ENCODE data around the gene CNTN5.
"Not testable (repeated sequence)": the region's sequence is repeated elsewhere in the genome, so short reads cannot be mapped to it uniquely, and the experiment has no call there.

The CNTN5 gene

DNA sequence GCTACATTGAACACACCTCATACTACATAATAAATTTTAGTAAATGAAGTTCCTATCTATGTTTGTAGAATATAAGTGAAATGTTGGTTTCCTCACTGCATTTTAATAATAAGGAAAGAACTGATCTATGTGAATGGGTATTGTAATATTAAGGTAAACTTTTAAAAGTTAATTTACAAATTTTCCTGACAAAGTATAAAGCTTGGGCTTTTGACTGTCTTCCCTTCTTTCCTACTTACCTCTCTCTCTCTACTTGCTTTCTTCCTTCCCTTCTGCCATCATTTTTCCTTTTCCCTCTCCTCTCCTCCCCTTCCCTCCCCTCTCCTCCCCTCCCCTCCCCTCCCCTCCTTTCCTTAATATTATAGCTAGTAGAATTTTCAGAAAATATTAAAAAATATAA lies 798.2 kb downstream of the CNTN5 start:
- DNase-seq (ENCODE audit: extremely low spot score, insufficient read length, low read depth): no peak
- FAIRE-seq: no peak

DNA sequence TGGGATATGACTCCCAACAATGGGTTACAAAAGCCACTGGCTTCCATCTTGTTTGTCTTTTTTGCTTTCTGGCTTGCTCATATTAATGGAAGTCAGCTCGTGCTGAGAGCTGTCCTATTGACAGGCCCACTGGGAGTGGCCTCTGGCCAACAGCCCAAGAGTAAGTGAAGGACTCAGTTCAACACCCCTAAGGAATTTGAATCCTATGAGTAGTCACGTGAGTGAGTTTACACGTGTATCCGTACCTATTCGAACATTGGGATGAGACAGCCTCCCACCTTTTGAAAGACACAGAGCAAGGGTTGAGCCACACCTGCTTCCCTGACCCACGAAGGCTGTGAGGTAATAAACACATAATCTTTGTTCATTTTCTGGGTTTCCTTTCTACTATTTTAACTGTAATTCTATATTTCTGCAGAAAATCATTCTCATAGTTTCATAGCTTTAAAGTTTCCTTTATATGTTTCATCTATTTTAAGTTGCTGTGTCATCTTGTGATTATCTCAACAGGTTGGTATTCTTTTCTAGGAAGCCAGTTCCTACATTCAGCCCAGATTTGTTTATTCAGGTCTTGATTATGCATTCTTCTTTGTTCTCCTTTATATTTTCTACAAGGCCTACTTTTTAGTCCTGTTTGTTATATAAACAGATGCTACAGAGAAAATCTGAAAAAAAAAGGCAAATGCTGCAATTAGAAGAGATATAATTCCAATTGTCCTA lies 802.3 kb downstream of the CNTN5 start:
- DNase-seq (ENCODE audit: extremely low spot score, insufficient read length, low read depth) (no peak), FAIRE-seq (no peak)

DNA sequence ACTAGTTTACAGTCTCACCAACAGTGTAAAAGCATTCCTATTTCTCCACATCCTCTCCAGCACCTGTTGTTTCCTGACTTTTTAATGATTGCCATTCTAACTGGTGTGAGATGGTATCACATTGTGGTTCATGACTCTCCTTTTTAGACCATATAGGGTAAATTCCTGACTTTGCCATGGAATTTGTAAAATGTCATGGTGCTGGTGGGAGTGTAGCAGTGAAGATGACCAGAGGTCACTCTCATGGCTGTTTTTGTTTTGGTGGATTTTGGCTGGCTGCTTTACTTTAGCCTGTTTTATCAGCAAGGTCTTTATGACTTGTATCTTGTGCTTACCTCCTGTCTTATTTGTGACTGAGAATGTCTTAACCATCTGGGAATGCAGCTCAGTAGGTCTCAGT lies 816.0 kb downstream of the CNTN5 start:
- not testable (repeated sequence) for FAIRE-seq; DNase-seq (ENCODE audit: extremely low spot score, insufficient read length, low read depth)

DNA sequence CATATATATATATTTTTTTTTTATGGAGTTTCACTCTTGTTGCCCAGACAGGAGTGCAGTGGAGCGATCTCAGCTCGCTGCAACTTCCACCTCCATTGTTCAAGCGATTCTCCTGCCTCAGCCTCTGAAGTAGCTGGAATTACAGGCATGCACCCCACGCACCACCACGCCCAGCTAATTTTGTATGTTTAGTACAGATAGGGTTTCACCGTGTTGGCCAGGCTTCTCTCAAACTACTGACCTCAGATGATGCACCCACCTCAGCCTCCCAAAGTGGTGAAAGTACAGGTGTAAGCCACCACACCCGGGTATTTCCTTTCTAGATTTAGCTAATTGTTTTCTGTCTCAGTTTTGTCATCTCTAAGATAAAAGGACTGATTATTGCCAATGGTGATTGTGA lies 821.1 kb downstream of the CNTN5 start:
- FAIRE-seq: no peak
- DNase-seq (ENCODE audit: extremely low spot score, insufficient read length, low read depth): no peak

DNA sequence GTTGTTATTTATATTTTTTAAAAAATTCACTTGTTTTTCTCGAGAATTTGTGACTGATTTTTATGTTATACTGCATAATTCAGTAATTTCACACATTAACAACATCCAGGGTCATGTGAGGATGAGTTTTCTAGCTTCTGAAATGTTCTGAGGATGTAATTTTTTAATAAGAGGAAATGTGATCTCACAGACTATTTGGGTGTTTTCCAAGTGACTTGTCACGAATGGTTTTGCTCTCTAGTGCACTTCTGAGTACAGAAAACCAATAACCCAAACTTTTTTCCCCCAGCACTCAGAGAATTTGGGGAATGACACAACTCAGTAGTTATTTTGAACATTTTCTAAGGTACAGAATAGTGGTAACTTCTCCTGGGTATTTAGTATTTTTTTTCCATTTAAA lies 845.2 kb downstream of the CNTN5 start:
- DNase-seq (ENCODE audit: extremely low spot score, insufficient read length, low read depth): no peak
- FAIRE-seq: no peak

DNA sequence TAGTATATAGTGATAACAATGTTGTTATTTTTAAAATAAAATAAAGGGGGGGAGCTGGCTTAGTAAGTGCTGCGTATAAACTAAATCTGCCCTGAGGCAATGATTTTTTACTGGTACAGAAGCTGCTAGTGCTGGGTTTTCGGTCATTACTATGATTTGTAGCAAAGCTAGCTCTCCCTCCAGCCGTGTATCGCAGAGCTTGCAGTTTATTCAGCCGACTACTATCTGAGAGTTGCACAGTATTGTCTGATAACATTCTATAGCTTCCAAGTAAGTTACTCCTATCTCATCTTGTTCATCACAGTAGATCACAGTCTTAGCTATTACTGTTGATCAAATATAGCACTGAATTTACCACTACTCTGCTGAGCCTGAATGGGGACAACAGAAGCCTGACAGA lies 860.9 kb downstream of the CNTN5 start:
- FAIRE-seq (no peak), DNase-seq (ENCODE audit: extremely low spot score, insufficient read length, low read depth) (no peak)

DNA sequence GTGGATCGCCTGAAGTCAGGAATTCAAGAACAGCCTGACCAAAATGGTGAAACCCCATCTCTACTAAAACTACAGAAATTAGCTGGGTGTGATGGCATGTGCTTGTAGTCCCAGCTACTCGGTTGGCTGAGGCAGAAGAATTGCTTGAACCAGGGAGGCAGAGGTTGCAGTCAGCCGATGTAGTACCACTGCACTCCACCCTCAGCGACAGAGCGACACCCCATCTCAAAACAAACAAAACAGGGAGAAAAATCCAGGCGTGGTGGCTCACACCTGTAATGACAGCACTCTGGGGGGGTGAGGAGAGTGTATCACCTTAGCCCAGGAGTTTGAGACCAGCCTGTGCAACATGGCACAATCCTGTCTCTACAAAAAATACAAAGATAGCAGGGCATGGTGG lies 864.0 kb downstream of the CNTN5 start:
- DNase-seq (ENCODE audit: extremely low spot score, insufficient read length, low read depth) (no peak), FAIRE-seq (no peak)

DNA sequence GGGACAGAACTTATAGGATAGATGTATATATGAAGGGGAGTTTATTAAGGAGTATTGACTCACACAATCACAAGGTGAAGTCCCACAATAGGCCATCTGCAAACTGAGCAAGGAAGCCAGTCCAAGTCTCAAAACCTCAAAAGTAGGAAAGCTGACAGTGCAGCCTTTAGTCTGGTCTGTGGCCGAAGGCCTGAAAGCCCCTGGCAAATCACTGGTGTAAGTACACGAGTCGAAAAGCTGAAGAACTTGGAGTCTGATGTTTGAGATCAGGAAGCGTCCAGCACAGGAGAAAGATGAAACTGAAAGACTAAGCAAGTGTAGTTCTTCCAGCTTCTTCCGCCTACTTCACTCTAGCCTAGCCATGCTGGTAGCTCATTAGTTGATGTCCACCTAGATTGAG lies 866.7 kb downstream of the CNTN5 start:
- FAIRE-seq (no peak), DNase-seq (ENCODE audit: extremely low spot score, insufficient read length, low read depth) (no peak)

DNA sequence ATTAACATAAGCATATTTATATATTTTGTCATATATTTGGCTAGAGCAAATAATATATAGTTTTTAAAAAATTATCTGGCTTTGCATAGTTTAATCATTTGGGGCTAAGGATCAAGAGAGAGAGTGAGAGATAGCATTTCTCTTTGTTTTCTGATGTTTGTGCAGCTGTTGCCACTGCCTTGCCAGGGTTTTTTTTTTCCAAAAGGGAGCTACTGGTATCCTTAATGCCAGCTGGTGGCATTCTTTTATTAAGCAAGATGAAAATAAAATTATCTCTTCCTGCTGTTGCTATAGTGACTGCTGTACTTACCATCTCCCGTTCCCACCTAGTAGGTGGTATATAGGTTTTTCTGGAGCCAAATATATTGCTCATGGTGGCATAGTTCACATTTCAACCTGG lies 873.1 kb downstream of the CNTN5 start:
- FAIRE-seq (no peak), DNase-seq (ENCODE audit: extremely low spot score, insufficient read length, low read depth) (no peak)

DNA sequence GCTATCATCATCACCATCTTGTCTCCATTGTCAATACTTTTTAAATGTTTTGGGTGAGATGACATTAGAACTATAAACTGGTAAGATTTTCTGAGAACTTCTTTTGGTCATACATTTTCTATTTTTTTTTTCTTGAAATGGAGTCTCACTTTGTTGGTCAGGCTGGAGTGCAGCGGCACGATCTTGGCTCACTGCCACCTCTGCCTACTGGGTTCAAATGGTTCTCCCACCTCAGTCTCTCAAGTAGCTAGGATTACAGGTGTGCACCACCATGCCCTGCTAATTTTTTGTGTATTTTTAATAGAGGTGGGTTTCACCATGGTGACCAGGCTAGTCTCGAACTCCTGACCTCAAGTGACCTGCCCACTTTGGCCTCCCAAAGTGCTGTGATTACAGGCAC lies 880.4 kb downstream of the CNTN5 start:
- DNase-seq (ENCODE audit: extremely low spot score, insufficient read length, low read depth) (no peak), FAIRE-seq (no peak)

DNA sequence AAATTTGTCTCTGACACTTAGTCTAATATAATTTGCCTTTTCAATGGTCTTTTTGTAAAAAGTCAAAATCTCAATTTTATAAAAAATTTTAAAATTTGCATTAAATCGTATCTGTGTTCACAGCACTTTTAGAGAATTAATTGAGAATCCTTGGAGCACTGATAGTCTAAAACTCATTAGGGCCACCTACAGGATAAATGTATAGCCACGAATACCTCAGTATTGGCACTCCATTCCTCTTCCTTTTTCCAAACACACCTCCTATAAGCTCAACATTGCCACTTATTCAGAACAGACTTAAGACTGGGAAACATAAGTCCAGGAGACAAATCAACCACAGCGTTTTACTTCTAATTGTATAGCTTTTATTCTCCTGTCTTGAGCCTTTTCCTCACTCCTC lies 890.4 kb downstream of the CNTN5 start:
- FAIRE-seq: no peak
- DNase-seq (ENCODE audit: extremely low spot score, insufficient read length, low read depth): no peak

DNA sequence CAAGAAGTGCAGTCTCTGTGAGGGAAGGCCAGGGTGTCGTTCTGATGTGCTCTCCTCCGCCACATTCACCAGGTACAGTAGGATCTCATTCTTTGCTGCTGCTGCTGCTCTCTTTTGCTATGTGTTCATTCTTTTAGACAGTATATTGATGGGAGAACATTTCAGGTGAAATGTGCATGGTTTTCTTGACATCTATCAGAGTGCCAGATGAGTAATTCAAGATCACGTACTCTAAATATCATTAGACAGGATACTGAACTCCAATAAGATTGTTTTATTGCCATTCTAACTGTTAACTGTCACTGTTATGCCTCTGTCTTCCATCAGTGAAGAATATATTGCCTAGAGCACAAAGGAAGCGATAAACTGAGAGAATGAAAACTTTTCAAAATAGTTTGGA lies 895.3 kb downstream of the CNTN5 start:
- DNase-seq (ENCODE audit: extremely low spot score, insufficient read length, low read depth): no peak
- no peak for FAIRE-seq

DNA sequence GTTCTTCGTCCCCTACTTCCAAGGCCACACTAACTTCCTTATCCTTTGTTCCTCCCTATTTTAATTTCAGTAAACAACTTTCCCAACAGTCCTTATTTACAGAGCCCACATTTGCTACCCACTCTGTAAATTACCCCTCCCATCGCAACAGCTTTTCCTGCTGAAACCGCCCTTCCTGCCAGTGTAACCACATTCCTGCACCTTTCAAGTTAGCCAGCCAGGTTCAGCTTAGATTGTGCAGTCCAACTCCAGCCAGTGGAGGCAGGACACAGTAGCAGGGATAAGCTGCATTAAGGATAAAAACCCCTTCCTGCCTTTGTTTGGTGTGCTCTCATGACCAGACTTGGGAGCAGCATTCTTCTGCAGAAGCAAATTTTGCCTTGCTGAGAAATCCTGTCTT lies 898.0 kb downstream of the CNTN5 start:
- no peak for FAIRE-seq

DNA sequence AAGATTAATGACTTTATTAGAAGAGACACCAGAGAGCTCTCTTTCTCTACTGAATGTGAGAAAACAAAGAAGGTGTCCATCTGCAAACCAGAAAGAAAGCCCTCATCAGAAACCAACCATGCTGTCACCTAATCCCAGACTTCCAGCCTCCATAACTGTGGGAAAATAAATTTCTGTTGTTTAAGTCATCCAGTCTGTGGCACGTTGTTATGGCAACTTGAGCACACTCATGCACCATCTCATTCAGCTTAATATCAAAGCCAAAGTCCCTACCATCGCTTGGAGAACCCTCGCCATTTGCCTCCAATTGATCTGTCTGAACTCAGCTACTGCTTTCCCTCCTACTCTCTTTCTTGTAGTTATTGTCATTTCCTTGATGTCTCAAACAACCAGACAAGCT lies 900.2 kb downstream of the CNTN5 start:
- no peak for FAIRE-seq

More for the DNA sequence above, 898.0 kb downstream of the CNTN5 start:
- DNase-seq (ENCODE audit: extremely low spot score, insufficient read length, low read depth): no peak

DNA sequence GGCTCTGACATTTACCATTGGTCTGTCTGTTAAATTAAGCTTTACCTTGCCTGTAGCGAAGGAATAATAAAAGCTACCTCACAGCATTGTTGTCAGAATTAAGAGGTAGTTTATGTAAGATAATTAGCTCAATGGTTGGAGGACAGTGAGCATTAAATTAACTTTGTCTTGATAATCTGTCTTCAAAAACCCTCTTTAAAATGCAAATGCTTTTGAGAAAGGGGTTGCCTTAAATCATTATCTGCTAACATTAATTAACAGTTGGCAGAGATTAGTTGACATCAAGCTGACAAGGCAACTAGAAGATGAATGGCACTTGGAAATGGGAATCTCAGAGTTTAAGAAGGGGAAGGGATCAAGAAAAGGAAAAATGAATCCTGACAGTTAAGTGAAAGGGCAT lies 905.2 kb downstream of the CNTN5 start:
- DNase-seq (ENCODE audit: extremely low spot score, insufficient read length, low read depth) (no peak), FAIRE-seq (no peak)

More for the DNA sequence above, 900.2 kb downstream of the CNTN5 start:
- no peak for DNase-seq (ENCODE audit: extremely low spot score, insufficient read length, low read depth)

DNA sequence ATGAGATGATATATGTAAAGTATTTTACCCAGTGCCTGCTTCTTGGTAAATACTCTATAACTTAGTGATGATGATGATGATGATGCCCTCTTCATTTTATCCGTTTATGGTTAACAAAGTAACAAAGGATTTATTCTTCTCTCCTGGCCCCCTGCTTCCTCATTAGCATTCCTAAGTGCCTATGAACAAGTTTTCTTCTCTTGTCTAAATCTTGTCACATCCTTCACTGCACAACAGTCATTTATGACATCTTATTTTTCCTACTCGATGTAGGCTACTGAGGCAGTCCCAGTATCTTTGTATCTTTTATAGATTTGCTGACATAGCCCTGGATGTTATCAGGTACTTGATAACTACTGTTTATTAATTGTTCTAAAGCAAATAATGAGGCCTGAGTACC lies 911.9 kb downstream of the CNTN5 start:
- no peak for FAIRE-seq

DNA sequence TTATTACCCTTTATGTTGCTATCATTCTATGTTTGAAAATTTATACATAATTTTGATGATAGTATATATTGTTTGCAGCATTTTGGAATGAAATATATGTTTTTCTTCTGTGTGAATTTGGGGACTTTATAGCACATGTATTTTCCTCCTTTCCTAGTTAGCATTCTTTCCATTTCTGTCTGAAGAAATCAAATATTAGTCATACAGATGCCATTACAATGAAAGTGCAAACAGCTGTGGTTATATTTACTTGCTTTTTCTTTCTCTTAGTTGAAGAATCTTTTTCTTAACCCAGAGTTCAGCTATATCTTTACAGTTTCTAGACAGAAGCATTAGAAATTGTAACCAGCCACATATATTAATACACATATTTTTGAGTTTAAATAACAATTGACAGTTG lies 913.3 kb downstream of the CNTN5 start:
- no peak for FAIRE-seq
- DNase-seq (ENCODE audit: extremely low spot score, insufficient read length, low read depth): no peak

More for the DNA sequence above, 911.9 kb downstream of the CNTN5 start:
- DNase-seq (ENCODE audit: extremely low spot score, insufficient read length, low read depth): no peak

DNA sequence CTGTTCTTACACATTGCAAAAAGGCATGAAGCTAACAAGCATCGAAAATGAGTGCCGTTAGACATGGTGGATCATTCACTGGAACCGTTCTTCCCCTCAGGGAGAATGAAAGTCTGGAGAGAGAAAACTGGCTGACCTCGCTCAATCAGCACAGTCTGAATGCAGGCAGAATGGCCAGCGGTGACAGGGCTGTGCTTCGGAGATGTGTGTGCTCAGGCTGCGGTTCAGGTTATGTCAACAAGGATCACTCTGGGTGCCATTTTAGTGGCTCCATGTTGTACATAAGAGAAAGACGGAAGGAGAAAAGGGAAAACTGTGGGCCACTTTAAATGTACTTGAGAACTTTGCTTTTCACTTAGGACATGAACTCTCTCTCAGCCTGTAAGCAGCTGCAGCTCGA lies 916.6 kb downstream of the CNTN5 start:
- FAIRE-seq (no peak), DNase-seq (ENCODE audit: extremely low spot score, insufficient read length, low read depth) (no peak)

DNA sequence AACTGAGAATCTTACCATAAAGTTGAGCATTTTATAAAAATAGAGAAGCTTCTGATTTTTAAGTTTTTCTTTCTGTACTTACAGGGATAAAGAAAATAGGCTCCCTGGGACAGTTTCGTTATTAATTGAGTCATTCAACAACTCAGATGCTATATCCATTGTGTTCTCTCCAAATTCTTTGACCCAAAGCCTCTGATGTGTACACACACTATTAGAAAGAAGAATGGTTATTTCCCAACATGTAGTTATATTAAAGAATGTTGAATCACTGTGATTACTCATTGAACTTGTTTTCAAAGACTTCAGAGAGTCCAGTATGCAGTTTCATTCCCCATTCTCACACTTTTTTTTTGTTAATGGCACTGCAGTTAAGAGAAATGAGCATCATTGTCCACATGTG lies 932.1 kb downstream of the CNTN5 start:
- DNase-seq (ENCODE audit: extremely low spot score, insufficient read length, low read depth) (no peak), FAIRE-seq (no peak)

DNA sequence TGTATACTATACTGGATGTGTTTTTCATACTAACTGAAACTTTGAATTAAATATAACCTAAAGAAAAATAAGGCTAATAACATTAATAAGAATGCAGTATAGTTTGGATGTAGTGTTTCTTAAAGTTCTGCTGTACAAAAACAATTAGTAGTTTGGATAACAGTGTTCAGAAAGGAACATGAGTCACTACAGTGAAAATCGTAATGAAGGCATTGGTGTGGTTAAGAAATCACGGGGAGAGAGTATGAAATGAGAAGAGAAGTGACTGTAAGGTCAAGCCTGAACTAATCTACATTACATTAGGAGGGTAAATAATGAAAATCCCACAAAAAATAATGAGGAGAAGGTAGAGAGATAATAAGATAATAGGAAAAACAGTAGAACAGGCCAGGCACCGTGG lies 939.8 kb downstream of the CNTN5 start:
- DNase-seq (ENCODE audit: extremely low spot score, insufficient read length, low read depth) (no peak), FAIRE-seq (no peak)

DNA sequence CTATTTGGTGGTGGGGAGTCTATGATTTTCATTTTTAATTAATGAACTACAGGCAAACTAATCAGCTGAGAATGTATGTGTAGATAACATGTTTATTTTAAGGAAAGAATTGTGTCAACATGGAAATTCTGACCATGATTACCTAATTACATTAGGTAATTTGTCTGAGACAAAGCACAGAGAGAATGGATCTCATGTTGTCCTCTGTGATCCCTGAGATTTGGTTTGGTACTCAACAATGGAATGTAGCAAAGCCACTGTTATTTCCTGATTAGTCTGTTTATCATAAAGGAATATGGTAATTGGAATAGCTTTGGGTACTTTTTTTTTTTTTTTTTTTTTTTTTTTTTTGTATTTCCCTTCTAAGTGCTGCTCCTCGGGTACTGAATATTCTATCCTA lies 947.6 kb downstream of the CNTN5 start:
- FAIRE-seq: no peak
- DNase-seq (ENCODE audit: extremely low spot score, insufficient read length, low read depth): no peak

DNA sequence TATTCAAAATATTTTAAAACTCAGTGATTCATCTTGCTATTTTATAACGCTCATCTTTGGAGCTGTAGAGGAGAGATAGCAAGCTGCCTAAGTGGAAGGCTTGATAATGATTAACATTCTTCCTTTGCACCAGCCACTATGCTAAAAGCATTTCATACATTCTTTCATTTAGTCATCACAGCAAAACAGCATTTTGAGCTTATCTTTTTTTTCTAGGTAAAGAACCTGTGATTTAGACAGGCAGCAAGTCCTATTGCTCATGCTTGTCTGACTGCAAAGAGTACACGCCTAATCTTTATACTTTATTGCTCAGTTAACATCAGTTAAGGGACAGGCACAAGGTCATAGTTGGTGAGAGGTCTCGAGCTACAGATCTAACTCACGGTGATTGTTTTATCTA lies 953.2 kb downstream of the CNTN5 start:
- no peak for DNase-seq (ENCODE audit: extremely low spot score, insufficient read length, low read depth)
- no peak for FAIRE-seq
